ENCODE results near the gene MYEF2. TPM values are rescaled to one million over a fixed set of nuclear protein-coding genes. Genes with fewer than 3 reads are reported as not detected.

MYEF2 gene
- total and polyA plus RNA-seq, 2 of the 13 experiments (the other 11 are each of a cell fraction or from before 2014, with no cell fraction given): 10.3 to 10.5 TPM

DNA sequence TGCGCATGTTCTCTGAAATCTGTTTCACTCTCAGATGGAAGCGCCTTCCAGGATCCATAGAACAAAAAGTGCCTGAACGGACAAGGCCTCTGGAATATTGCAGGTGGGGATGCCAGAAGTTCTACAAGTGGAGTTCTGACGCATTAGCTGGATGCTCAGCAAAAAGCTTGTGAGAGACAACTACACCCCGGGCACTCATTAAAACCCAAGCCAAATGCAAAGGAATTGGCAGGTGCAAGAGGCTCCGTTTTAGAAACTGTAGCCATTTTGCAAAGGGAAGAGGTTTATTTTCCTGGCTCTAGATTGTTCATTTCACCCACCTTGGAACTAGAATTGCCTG is 92.5 kb downstream of the MYEF2 start:
- no peak overlapping the region for H3K4me2 ChIP-seq (ENCODE audit: low read depth, low read length)
- H2AFZ ChIP-seq (ENCODE audit: low read length): no peak overlapping the region
- H3K9me3 ChIP-seq (ENCODE audit: low read length): no peaks in the 10 kb centered on the region
- FAIRE-seq: no peak
- H3K36me3 ChIP-seq (replicated peaks in 1 of 2; ENCODE audit: control insufficient read depth in 1 of 2, insufficient read depth in 2 of 2, low read length in 2 of 2): no peaks in the 10 kb centered on the region
- H3K27ac ChIP-seq (ENCODE audit: extremely low read length, insufficient read depth, low read length): no peak overlapping the region
- DNase-seq (ENCODE audit: low spot score): no peak
- ChIA-PET CTCF (ENCODE audit: low intra/inter-chr PET ratio, low total read pairs) (no interaction called here), POLR2A (no interaction called here)
- H4K20me1 ChIP-seq (ENCODE audit: insufficient read depth, low read length): no peaks in the 10 kb centered on the region
- no peaks in the 10 kb centered on the region for H3K79me2 ChIP-seq (ENCODE audit: insufficient read depth, low read length)
- 0 out of 5 replicates have a peak, but pooled peaks cover 0 to 3% of the 10 kb centered on the region in 2 experiments for H3K27me3 ChIP-seq (ENCODE audit: control insufficient read depth in 1 of 2, insufficient read depth in 2 of 2, low read length in 2 of 2)
- BruUV-seq (replicated peaks): no TSS peak
- in situ Hi-C loops (cut with HindIII; ENCODE audit: extremely low pct_ligation_motif_present, low pct_unique_long_range_greater_than_20kb): loop anchor here (10.0 kb wide), 1 partner anchor 891 kb away; no protein-coding TSS in a partner anchor
- no peak for ATAC-seq
- no peaks in the 10 kb centered on the region for H3K4me1 ChIP-seq (ENCODE audit: insufficient read depth, low read length)
- 35% methylated on average over 6 of the region's 6 CpGs for WGBS (ENCODE audit: low lambda C conversion rate)
- intact Hi-C loops (cut with micrococcal nuclease; ENCODE audit: unreplicated experiment): loop anchor here (1.0 kb wide), 1 partner anchor 889 kb away; no protein-coding TSS in a partner anchor
- H3K9ac ChIP-seq (ENCODE audit: insufficient read depth, low read depth, low read length): no peak overlapping the region
- TF ChIP-seq SMAD9 (CRISPR knock-in tag; IDR thresholded peaks at IDR 0.05) (no peak), ZNF674 (CRISPR knock-in tag; IDR thresholded peaks at IDR 0.05; ENCODE audit: low read depth) (no peak), XRCC5 (optimal IDR thresholded peaks at IDR 0.05; ENCODE audit: low read length) (no peak), DDIT3 (CRISPR knock-in tag; IDR thresholded peaks at IDR 0.05) (no peak), RFX3 (CRISPR knock-in tag; IDR thresholded peaks at IDR 0.05) (no peak), ZNF331 (CRISPR knock-in tag; IDR thresholded peaks at IDR 0.05) (no peak), EEA1 (CRISPR knock-in tag; IDR thresholded peaks at IDR 0.05; ENCODE audit: borderline replicate concordance) (no peak), ZNF790 (CRISPR knock-in tag; IDR thresholded peaks at IDR 0.05; ENCODE audit: borderline replicate concordance) (no peak), TSC22D2 (CRISPR knock-in tag; IDR thresholded peaks at IDR 0.05; ENCODE audit: borderline replicate concordance) (no peak), PTBP1 (IDR thresholded peaks at IDR 0.05; ENCODE audit: low read depth, low read length, poor library complexity, severe bottlenecking) (no peak), ARID5B (CRISPR knock-in tag; IDR thresholded peaks at IDR 0.05) (no peak), ZNF639 (CRISPR knock-in tag; conservative IDR thresholded peaks at IDR 0.05) (no peak)
- TF ChIP-seq, protein P1, sequence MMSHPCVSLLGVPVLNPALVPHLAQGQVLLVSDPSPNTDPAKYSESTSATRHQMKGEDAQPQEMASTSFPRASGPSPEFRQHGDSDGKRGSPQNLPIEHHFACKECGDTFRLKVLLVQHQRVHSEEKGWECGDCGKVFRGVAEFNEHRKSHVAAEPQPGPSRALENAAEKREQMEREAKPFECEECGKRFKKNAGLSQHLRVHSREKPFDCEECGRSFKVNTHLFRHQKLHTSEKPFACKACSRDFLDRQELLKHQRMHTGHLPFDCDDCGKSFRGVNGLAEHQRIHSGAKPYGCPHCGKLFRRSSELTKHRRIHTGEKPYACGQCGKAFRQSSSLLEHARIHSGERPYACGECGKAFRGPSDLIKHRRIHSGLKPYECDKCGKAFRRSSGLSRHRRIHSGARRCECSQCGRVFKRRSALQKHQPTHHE (CRISPR knock-in tag; IDR thresholded peaks at IDR 0.05; ENCODE audit: borderline replicate concordance): no peak
- TF ChIP-seq, protein P2, sequence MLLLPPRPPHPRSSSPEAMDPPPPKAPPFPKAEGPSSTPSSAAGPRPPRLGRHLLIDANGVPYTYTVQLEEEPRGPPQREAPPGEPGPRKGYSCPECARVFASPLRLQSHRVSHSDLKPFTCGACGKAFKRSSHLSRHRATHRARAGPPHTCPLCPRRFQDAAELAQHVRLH (CRISPR knock-in tag; IDR thresholded peaks at IDR 0.05; ENCODE audit: borderline replicate concordance, low read depth): no peak
- H3K4me3 ChIP-seq (replicated peaks in 1 of 3; ENCODE audit: insufficient read depth in 1 of 3, low read depth in 2 of 3, low read length in 3 of 3): no peak overlapping the region
